ENCODE measurements around the gene FRMPD3.
"Not testable (repeated sequence)": the region's sequence is repeated elsewhere in the genome, so short reads cannot be mapped to it uniquely, and the experiment has no call there.

Gene FRMPD3

DNA sequence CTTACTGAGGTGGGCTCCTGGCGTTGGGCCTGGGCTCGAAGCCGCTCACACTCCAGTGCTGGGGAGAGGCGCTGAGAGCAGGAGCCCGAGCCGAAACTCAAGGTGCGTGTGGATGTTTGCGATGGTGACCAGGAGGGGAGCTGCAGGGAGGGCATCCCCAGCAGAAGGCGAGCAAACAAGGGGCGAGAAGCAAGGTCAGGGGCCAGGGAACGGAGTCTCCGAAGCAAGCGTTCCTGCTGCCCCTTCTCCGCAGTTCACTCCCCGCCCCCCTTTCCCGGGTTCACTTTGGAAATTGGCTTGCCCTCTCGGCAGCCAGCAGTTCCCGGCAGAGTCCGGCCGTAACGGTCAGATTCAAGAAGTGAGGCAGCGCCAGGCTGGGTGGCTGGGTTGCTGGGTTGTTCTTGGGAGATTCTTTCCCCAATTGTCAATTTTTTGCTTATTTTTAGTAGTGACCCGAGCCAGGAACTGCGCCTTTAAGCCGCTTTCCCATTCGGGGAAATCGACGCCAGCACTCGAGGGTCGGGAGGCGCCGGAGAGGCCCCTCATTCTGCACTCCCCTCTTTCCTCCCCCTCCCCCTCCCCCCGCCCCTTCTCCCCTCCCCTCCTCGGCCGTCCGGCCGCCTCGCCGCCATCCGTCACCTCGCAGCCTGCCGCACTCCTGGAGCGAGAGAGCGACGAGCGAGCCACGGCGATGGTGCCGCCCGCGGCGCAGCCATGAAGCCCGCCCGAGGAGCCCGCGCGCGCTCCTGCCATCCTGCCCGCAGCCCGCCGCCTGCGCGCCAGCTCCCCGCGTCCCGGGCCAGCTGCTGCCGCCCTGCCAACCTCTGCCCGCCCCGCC is at the start of gene FRMPD3:
Gene FRMPD3 (plus strand): TSS at position 655 of the 838 bp plus-strand sequence. CDS start 76,937 bp downstream, outside the sequence.
- no peak for FAIRE-seq

GRCh38 chrX:107420571-107420970 is 28.9 kb upstream of the FRMPD3 start:
- no peak for FAIRE-seq

DNA sequence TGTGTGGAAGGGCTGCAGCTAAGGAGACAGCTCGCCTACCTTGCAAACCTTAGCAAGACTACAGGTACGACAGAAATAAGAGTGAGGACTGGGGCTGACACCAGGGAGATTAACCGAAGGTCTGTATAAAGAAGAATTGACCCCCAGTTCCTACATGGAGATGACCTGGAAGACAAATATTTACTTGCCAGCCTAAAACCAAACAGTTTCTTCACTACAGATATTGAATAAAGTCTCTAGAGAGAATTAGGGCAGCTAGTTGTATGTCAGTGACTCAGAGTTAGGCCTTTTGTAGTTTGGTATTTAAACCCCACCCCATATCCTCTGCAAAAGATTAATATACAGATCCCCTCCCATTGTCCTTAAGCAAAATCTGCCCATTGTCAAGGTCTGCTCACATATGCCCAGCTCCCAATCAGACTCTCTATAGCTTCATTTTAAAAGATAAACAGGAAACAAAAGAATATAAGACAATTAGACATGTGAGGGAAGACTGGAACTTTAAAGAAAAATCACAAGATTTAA is 28.1 kb upstream of the FRMPD3 start:
- FAIRE-seq = no peak

- no peak for FAIRE-seq
These were observed 20.4 kb upstream of the FRMPD3 start for GRCh38 chrX:107429090-107429489.

GRCh38 chrX:107440187-107440586 is 9.3 kb upstream of the FRMPD3 start:
- no peak for FAIRE-seq

- FAIRE-seq = no peak
These were observed 8.8 kb upstream of the FRMPD3 start for GRCh38 chrX:107440692-107441091.

GRCh38 chrX:107442914-107443527 is 6.4 kb upstream of the FRMPD3 start:
- FAIRE-seq = no peak

DNA sequence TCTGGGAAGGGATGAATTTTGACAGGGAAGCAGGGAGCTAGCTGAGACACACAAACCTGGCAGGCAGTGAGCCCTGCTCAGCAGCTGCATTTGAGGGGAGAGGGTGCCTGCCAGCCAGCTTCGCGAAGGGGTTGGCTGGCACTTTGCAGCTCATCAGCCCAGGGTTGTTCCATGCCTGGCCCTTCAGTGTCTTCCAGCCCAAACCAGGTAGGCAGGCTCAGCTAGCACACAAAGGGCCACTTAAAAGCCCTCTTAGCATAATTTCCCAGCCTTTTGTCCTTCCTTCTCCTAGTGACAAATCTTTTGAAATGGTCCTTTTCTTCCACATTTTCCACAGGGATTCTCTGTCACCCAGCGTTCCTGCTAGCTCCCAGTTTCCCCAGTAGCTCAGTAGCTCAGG is 4.3 kb upstream of the FRMPD3 start:
- FAIRE-seq = no peak

GRCh38 chrX:107445631-107446030 is 3.8 kb upstream of the FRMPD3 start:
- FAIRE-seq = no peak

GRCh38 chrX:107447642-107448041 is 1.8 kb upstream of the FRMPD3 start:
- FAIRE-seq = no peak

DNA sequence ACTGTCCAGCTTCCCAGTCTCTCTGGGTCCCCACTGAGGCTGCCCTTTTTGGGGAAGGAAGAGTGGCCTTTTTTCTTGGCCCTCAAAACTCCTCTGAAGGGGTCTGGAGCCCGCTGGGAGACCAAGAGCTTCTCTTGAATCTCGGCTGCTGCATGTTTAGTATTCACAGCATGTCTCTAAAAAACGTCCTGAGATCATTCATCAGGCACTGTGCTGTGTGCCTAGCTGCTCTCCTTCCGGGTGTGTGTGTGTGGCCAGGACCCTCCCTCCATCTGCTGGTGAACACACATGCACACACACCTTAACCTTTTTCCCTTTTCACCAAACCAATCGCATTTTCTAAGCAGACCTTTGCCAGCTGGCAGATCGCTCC is 841 bp upstream of the FRMPD3 start:
- no peak for FAIRE-seq

- FAIRE-seq = no peak
These were observed 1.5 kb downstream of the FRMPD3 start for GRCh38 chrX:107450823-107451509.

- FAIRE-seq = no peak
These were observed 2.3 kb downstream of the FRMPD3 start for GRCh38 chrX:107451731-107452130.

GRCh38 chrX:107452581-107452980 is 3.1 kb downstream of the FRMPD3 start:
- no peak for FAIRE-seq

DNA sequence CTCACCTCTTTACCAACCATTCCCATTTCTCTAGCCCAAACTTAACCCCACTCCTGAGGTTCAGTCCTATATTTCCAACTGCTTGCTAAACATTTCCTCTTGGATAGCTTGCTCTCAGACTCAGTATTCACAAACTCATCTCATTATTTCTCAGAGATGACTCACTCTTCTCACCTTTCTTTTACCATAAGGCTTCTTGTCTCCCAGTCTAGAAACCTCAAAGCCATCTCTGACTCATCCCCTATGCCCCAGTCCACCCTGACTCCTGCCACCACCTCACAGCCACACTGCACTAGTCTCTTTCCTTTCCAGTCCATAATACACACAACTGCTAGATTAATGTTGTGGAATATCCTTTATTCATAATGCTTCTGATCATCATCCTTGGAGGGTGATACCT is 4.8 kb downstream of the FRMPD3 start:
- no peak for FAIRE-seq

DNA sequence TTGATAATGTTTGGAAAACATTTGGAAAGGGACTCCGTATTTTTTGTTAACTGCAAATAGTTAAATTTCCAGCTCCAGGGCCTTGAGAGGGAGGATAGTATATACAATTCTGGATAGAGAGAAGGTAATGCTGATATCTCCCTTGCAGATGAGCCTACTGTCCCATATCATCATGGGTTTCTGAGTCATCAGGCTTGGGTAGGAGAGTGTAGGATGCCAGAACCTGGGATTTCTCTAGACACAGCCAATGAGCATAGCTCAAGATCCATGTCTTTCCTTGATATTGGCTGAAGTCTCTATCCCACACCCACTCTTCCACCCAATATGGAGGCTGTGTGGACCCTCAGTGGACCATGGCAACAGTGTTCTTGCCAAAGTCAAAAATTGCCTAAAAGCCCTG is 7.8 kb downstream of the FRMPD3 start:
- no peak for FAIRE-seq

DNA sequence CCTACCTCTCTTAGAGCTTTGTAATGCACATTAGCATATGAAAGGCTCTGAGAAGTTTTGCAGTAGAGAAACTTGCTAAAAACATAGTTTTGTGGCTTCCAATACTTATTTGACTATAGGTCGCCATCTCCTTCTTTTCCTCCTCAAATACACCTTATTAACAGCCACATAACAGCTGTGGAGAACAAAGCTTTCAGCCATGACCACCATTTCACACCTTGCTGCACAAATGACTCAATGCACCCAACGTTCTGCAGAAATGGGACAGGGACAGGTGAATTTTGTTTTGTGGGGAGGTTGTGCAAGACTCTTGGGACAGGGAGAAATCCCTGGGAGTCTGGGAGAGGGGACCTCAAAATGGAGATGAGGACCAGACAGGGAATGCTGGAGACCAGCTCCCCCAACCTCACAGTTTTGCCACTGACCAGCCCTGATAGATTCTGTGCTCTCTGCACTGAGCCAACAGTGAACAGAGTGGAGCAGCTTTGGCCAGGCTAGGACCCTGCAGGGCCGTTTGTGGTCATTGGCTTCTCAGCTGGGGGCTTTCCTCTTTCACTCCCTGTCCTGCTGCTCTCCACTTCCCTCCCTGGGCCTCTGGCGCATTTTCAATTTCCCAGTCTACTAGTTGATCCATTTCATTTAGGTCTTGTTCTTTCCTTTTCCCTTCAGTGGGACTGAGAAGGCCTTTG is 16.6 kb downstream of the FRMPD3 start:
- FAIRE-seq = no peak

- no peak for FAIRE-seq
These were observed 17.8 kb downstream of the FRMPD3 start for GRCh38 chrX:107467271-107467670.

GRCh38 chrX:107470198-107470597 is 20.7 kb downstream of the FRMPD3 start:
- FAIRE-seq = no peak

- FAIRE-seq = no peak
These were observed 21.5 kb downstream of the FRMPD3 start for GRCh38 chrX:107470971-107471370.

DNA sequence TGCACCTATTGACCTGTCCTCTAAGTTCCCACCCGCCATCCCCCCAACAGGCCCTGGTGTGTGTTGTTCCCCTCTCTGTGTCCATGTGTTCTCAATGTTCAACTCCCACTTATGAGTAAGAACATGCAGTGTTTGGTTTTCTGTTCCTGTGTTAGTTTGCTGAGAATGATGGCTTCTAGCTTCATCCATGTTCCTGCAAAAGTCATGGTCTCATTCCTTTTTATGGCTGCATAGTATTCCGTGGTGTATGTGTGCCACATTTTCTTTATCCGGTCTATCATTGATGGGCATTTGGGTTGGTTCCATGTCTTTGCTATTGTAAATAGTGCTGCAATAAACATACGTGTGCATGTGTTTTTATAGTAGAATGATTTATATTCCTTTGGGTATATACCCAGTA is 22.0 kb downstream of the FRMPD3 start:
- FAIRE-seq = not testable (repeated sequence)

GRCh38 chrX:107477406-107477805 is 28.0 kb downstream of the FRMPD3 start:
- FAIRE-seq = no peak

DNA sequence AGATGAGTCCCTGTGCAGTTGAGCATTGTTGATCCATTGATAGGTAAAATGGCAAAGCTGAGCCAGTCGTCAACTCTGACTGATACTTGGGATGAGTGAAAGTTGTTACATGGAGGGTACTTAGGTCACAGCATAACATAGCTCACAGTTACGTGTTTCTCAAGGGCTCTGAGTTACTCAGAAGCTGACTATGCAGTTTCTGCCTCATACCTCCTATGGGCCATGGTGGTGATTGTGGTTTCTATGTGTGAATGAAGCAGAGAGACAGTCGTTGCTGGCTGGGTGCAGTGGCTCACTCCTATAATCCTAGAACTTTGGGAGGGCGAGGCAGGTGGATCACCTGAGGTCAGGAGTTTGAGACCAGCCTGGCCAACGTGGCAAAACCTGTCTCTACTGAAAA is 30.8 kb downstream of the FRMPD3 start:
- FAIRE-seq = no peak
